HCT116 (cell line): Measurements from ENCODE around the gene CDYL2. TPM values are rescaled to one million over a fixed set of nuclear protein-coding genes. Genes with fewer than 3 reads are reported as not detected.

Source experiments
- ATAC-seq: fragments of 200-7000 bp; cut with Tn5 transposase; 2 replicates; pipeline ENCODE4 v1.9.1; 2020; ENCODE audit warnings: mild to moderate bottlenecking, moderate library complexity
- BruUV-seq: library from RNA; stranded (reverse); fragments of 400-500 nt; replicated peaks from 2 replicates; lab custom pipeline; 2021; lab: Mats Ljungman, UMichigan
- CTCF ChIA-PET: fragments of 300-600 bp; sonication (Branson Sonifier 250); formaldehyde crosslinking; loops from one replicate; lab custom pipeline; 2021; ENCODE audit warnings: antibody characterized with exemption; lab: Charles Lee
- POLR2A ChIA-PET: fragments of 300-600, 350-600 bp; sonication (Branson Sonifier 250); formaldehyde crosslinking; loops from one replicate; lab custom pipeline; 2021; ENCODE audit warnings: antibody characterized with exemption; lab: Charles Lee
- RAD21 ChIA-PET, 2 experiments: fragments of 300-600 bp; sonication (Branson Sonifier 250); formaldehyde crosslinking; loops; one replicate each; lab custom pipeline; 2023; ENCODE audit warnings: low total read pairs in 2 of 2; ENCODE audit not compliant: uncharacterized antibody in 2 of 2, unreplicated experiment in 2 of 2, low non-redundant PET in 1 of 2; lab: Charles Lee
- DNase-seq: peaks from one replicate; pipeline ENCODE4 v3.0.0-alpha.2; 2010; ENCODE audit warnings: low read depth, low spot score
- H2AFZ ChIP-seq: fragments of 200-600 bp; shearing (Covaris generic), sonication (generic); 2 replicates; pipeline ENCODE4 v1.6.1; 2017; ENCODE audit warnings: low read depth, mixed run types, mixed read lengths, antibody characterized with exemption, low read length; ENCODE audit not compliant: poor library complexity, severe bottlenecking
- H3K27ac ChIP-seq: 2 replicates; pipeline ENCODE4 v1.5.1; 2012; ENCODE audit warnings: low read depth, low read length
- H3K27me3 ChIP-seq: fragments of 200-600 bp; sonication (generic); 2 replicates; pipeline ENCODE4 v1.6.1; 2016; ENCODE audit warnings: mixed run types, low read length, mixed read lengths; ENCODE audit not compliant: insufficient read depth
- H3K36me3 ChIP-seq, 2 experiments: fragments of 200-500 bp in 1 of 2; fragments of 200-600 bp in 1 of 2; sonication (Bioruptor generic) in 1 of 2; sonication (generic) in 1 of 2; 2 replicates each; pipeline versions ENCODE4 v1.5.1 to v1.6.1; 2014 to 2016; ENCODE audit warnings: low read length in 2 of 2, inconsistent platforms in 1 of 2, mixed read lengths in 1 of 2, mixed run types in 1 of 2; ENCODE audit not compliant: insufficient read depth in 2 of 2, control insufficient read depth in 1 of 2
- H3K4me1 ChIP-seq, 2 experiments: fragments of 200-600 bp in 1 of 2; sonication (generic) in 1 of 2; 2 replicates each; pipeline versions ENCODE4 v1.5.1 to v1.6.1; 2012 to 2017; ENCODE audit warnings: low read length in 2 of 2, inconsistent platforms in 1 of 2, mild to moderate bottlenecking in 1 of 2, mixed read lengths in 1 of 2, mixed run types in 1 of 2, moderate library complexity in 1 of 2; ENCODE audit not compliant: insufficient read depth in 2 of 2, control insufficient read depth in 1 of 2
- H3K4me2 ChIP-seq: fragments of 200-600 bp; sonication (generic); 2 replicates; pipeline ENCODE4 v1.6.1; 2017; ENCODE audit warnings: mixed run types, low read length, mixed read lengths
- H3K4me3 ChIP-seq, 2 experiments: fragments of 200-600 bp in 1 of 2; sonication (generic) in 1 of 2; replicated peaks in 1 of 2; 2 replicates each; pipeline ENCODE4 v1.5.1; 2011 to 2016; ENCODE audit warnings: low read length in 2 of 2, control low read depth in 1 of 2, low read depth in 1 of 2, mild to moderate bottlenecking in 1 of 2, mixed read lengths in 1 of 2, mixed run types in 1 of 2
- H3K79me2 ChIP-seq: fragments of 200-600 bp; sonication (generic); 2 replicates; pipeline ENCODE4 v1.6.1; 2017; ENCODE audit warnings: mild to moderate bottlenecking, mixed run types, low read length, moderate library complexity, mixed read lengths; ENCODE audit not compliant: insufficient read depth
- H3K9ac ChIP-seq: fragments of 200-600 bp; sonication (generic); 2 replicates; pipeline ENCODE4 v1.6.1; 2016; ENCODE audit warnings: low read length, mixed read lengths
- H3K9me2 ChIP-seq: fragments of 200-600 bp; sonication (generic), shearing (Covaris generic); 2 replicates; pipeline ENCODE4 v1.6.1; 2017; ENCODE audit warnings: mixed run types, mild to moderate bottlenecking, moderate library complexity; ENCODE audit not compliant: insufficient read depth
- H3K9me3 ChIP-seq, 2 experiments: fragments of 200-500 bp in 1 of 2; fragments of 200-600 bp in 1 of 2; sonication (Bioruptor generic) in 1 of 2; sonication (generic) in 1 of 2; 2 replicates each; pipeline ENCODE4 v1.6.1; 2014 to 2017; ENCODE audit warnings: low read length in 2 of 2, mixed read lengths in 2 of 2, inconsistent platforms in 1 of 2, low read depth in 1 of 2, mild to moderate bottlenecking in 1 of 2, mixed run types in 1 of 2, moderate library complexity in 1 of 2; ENCODE audit not compliant: control insufficient read depth in 1 of 2, insufficient read depth in 1 of 2
- H4K20me1 ChIP-seq: fragments of 200-600 bp; sonication (generic), shearing (Covaris generic); 2 replicates; pipeline ENCODE4 v1.6.1; 2017; ENCODE audit warnings: mixed run types, mild to moderate bottlenecking, moderate library complexity; ENCODE audit not compliant: insufficient read depth
- CBX3 ChIP-seq: IDR thresholded peaks from 2 replicates; pipeline ENCODE4 v1.6.1; 2012; ENCODE audit warnings: low read depth
- CEBPB ChIP-seq: IDR thresholded peaks from 2 replicates; pipeline ENCODE4 v1.6.1; 2012; ENCODE audit warnings: low read depth
- EGR1 ChIP-seq: IDR thresholded peaks from 2 replicates; pipeline ENCODE4 v1.6.1; 2012; ENCODE audit warnings: low read depth
- POLR2A ChIP-seq: IDR thresholded peaks from 2 replicates; pipeline ENCODE4 v1.7.0; 2011; ENCODE audit warnings: borderline replicate concordance; ENCODE audit not compliant: insufficient read depth, insufficient read length; ENCODE audit errors: extremely low read depth
- SP1 ChIP-seq: IDR thresholded peaks from 2 replicates; pipeline ENCODE4 v1.6.1; 2012; ENCODE audit warnings: low read depth
- ZFX ChIP-seq: fragments of 450-650 bp; IDR thresholded peaks from 2 replicates; pipeline ENCODE4 v1.6.1; 2017
- intact Hi-C: fragments of 100-400 bp; cut with micrococcal nuclease; formaldehyde crosslinking; loops from 2 replicates; pipeline ENCODE4 v1.10.0; 2022
- total RNA-seq: library from RNA; stranded (reverse); gene quantifications from one replicate; pipeline ENCODE4 v1.2.1, GENCODE V29; 2021; ENCODE audit not compliant: unreplicated experiment
- TF ChIP-seq, protein P1 (sequence below): IDR thresholded peaks from 2 replicates; pipeline ENCODE4 v1.6.1; 2012; ENCODE audit warnings: low read depth
- TF ChIP-seq, protein P2 (sequence below), 3 experiments: fragments of 200-600 bp in 1 of 3; sonication (generic) in 1 of 3; IDR thresholded peaks in 2 of 3; conservative IDR thresholded peaks in 1 of 3; 2 replicates each; pipeline ENCODE4 v1.5.1; 2012 to 2017; ENCODE audit warnings: low read depth in 2 of 3, low read length in 2 of 3, antibody characterized with exemption in 1 of 3, borderline replicate concordance in 1 of 3, control low read depth in 1 of 3, mild to moderate bottlenecking in 1 of 3, mixed read lengths in 1 of 3, mixed run types in 1 of 3, moderate library complexity in 1 of 3; ENCODE audit not compliant: insufficient read depth in 1 of 3

Gene CDYL2
- total RNA-seq, 1 experiment from 2014 or later = 0.10 TPM

DNA sequence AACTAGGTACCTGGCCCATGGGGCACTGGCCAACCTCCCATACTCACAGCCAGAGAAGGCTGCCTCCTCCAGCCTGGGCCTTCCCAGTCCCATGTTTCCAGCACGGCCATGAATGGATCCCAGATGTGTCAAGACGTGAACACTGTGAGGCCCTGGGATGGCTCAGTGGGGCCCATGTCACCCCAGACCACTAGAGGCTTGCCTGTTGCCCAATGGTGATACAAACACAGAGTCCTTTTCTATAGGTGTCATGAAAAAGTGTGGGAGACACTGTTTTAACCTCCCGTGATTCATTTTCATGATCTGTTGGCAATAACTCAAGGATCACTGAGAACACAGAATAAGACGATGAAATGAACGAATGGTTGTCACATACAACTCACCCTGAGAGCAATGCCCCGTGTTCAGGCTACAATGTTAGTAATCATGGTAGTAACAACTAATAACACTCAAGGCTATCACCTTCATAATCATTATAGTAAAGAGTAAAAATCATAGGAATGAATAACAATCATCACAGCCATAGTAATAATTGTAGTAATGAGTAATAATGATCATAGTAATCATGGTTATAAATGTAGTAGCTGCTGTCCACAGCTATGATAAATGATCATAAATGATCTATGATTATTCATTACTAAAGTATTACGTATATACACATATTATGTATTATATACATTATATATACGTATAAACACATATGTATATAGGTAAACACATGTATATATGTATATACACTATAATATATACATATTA is 199.6 kb downstream of the CDYL2 start:
- H3K9me2 ChIP-seq = no peaks in the 10 kb centered on the region
- no peak overlapping the region for H3K4me3 ChIP-seq
- BruUV-seq = no TSS peak
- H3K9me3 ChIP-seq = no peaks in the 10 kb centered on the region
- no peak overlapping the region for H3K9ac ChIP-seq
- H2AFZ ChIP-seq = no peak overlapping the region
- intact Hi-C loops = no loop called here
- TF ChIP-seq EGR1 (no peak), SP1 (no peak), CEBPB (no peak), CBX3 (no peak), POLR2A (no peak), ZFX (no peak)
- TF ChIP-seq, protein P1, sequence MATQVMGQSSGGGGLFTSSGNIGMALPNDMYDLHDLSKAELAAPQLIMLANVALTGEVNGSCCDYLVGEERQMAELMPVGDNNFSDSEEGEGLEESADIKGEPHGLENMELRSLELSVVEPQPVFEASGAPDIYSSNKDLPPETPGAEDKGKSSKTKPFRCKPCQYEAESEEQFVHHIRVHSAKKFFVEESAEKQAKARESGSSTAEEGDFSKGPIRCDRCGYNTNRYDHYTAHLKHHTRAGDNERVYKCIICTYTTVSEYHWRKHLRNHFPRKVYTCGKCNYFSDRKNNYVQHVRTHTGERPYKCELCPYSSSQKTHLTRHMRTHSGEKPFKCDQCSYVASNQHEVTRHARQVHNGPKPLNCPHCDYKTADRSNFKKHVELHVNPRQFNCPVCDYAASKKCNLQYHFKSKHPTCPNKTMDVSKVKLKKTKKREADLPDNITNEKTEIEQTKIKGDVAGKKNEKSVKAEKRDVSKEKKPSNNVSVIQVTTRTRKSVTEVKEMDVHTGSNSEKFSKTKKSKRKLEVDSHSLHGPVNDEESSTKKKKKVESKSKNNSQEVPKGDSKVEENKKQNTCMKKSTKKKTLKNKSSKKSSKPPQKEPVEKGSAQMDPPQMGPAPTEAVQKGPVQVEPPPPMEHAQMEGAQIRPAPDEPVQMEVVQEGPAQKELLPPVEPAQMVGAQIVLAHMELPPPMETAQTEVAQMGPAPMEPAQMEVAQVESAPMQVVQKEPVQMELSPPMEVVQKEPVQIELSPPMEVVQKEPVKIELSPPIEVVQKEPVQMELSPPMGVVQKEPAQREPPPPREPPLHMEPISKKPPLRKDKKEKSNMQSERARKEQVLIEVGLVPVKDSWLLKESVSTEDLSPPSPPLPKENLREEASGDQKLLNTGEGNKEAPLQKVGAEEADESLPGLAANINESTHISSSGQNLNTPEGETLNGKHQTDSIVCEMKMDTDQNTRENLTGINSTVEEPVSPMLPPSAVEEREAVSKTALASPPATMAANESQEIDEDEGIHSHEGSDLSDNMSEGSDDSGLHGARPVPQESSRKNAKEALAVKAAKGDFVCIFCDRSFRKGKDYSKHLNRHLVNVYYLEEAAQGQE = no peak
- TF ChIP-seq, protein P2, sequence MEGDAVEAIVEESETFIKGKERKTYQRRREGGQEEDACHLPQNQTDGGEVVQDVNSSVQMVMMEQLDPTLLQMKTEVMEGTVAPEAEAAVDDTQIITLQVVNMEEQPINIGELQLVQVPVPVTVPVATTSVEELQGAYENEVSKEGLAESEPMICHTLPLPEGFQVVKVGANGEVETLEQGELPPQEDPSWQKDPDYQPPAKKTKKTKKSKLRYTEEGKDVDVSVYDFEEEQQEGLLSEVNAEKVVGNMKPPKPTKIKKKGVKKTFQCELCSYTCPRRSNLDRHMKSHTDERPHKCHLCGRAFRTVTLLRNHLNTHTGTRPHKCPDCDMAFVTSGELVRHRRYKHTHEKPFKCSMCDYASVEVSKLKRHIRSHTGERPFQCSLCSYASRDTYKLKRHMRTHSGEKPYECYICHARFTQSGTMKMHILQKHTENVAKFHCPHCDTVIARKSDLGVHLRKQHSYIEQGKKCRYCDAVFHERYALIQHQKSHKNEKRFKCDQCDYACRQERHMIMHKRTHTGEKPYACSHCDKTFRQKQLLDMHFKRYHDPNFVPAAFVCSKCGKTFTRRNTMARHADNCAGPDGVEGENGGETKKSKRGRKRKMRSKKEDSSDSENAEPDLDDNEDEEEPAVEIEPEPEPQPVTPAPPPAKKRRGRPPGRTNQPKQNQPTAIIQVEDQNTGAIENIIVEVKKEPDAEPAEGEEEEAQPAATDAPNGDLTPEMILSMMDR (IDR thresholded peaks at IDR 0.05 in 2 of 3, conservative IDR thresholded peaks at IDR 0.05 in 1 of 3; ENCODE audit: borderline replicate concordance in 1 of 3, insufficient read depth in 1 of 3, low read depth in 2 of 3, low read length in 2 of 3) = no peak
- TF ChIP-seq, all 23 proteins: peak for 0
- peaks cover 5% of the 10 kb centered on the region; the same call in 1 of the 2 replicates for H3K27me3 ChIP-seq
- no peak overlapping the region for H3K4me2 ChIP-seq
- no peaks in the 10 kb centered on the region for H3K79me2 ChIP-seq
- no peaks in the 10 kb centered on the region for H4K20me1 ChIP-seq
- POLR2A ChIA-PET = no interaction called here
- H3K4me1 ChIP-seq = no peaks in the 10 kb centered on the region
- DNase-seq (no peak), ATAC-seq (no peak)
- RAD21 ChIA-PET = no interaction called here
- CTCF ChIA-PET = no interaction called here
- H3K27ac ChIP-seq = no peak overlapping the region
- no peaks in the 10 kb centered on the region for H3K36me3 ChIP-seq
